ENCODE data around the gene PSEN1. TPM values are rescaled to one million over a fixed set of nuclear protein-coding genes. Genes with fewer than 3 reads are reported as not detected.

The PSEN1 gene
- total RNA-seq, 4 donors from 2014 or later, result 40.1 to 54.6 (median 45.9) TPM

GRCh38 chr14:73207615-73208014 is 71.3 kb downstream of the PSEN1 start:
- Histone ChIP-seq H3K4me1 (peaks cover 0 to 11% (median 0%) of the 10 kb centered on the region in 3 donors), H3K27ac (no peak overlapping the region), H3K27me3 (no peaks in the 10 kb centered on the region), H3K4me3 (no peak overlapping the region), H3K36me3 (peaks cover 0 to 98% of the 10 kb centered on the region in 2 donors), H3K9me3 (no peaks in the 10 kb centered on the region)
- whole genome bisulfite sequencing, 2 donors (ENCODE audit: low coverage in 1 of 2), result 43% methylated on average over 1 of the region's 2 CpGs; no CpG with 5 or more reads in 1 of the 2 donors
- TF ChIP-seq EP300 (IDR thresholded peaks at IDR 0.05) (no peak), POLR2A (IDR thresholded peaks at IDR 0.05) (no peak), POLR2AphosphoS5 (IDR thresholded peaks at IDR 0.05) (no peak)
- TF ChIP-seq, protein P1, sequence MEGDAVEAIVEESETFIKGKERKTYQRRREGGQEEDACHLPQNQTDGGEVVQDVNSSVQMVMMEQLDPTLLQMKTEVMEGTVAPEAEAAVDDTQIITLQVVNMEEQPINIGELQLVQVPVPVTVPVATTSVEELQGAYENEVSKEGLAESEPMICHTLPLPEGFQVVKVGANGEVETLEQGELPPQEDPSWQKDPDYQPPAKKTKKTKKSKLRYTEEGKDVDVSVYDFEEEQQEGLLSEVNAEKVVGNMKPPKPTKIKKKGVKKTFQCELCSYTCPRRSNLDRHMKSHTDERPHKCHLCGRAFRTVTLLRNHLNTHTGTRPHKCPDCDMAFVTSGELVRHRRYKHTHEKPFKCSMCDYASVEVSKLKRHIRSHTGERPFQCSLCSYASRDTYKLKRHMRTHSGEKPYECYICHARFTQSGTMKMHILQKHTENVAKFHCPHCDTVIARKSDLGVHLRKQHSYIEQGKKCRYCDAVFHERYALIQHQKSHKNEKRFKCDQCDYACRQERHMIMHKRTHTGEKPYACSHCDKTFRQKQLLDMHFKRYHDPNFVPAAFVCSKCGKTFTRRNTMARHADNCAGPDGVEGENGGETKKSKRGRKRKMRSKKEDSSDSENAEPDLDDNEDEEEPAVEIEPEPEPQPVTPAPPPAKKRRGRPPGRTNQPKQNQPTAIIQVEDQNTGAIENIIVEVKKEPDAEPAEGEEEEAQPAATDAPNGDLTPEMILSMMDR (IDR thresholded peaks at IDR 0.05), result no peak
- ATAC-seq, result no peak

DNA sequence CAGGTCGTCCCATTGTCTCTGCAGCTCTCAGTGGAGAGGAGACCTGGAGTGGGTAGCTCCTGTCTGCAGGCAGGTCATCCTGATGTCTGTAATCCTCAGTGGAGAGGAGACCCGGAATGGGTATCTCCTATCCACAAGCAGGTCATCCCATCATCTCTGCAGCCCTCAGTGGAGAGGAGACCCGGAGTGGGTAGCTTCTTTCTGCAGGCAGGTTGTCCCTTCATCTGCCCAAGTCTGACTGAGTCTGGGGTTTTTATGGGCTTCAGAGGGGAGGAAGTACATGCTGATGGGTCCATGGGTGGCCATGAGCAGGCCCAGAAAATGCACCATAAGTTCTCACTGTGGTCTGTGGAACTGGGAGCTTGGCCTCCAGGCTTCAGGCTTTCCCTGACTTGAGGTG is 72.1 kb downstream of the PSEN1 start:
- Histone ChIP-seq H3K9me3 (no peaks in the 10 kb centered on the region), H3K27me3 (no peaks in the 10 kb centered on the region), H3K27ac (no peak overlapping the region), H3K4me1 (peaks cover 0 to 11% (median 0%) of the 10 kb centered on the region in 3 donors), H3K4me3 (no peak overlapping the region), H3K36me3 (peaks cover 0 to 98% of the 10 kb centered on the region in 2 donors)
- ATAC-seq, result no peak
- TF ChIP-seq EP300 (IDR thresholded peaks at IDR 0.05), result no peak
- TF ChIP-seq, protein P1 (IDR thresholded peaks at IDR 0.05), result no peak
- 80 to 94% methylated on average over 1 to 2 of the region's 3 CpGs for WGBS, 2 donors (ENCODE audit: low coverage in 1 of 2)

GRCh38 chr14:73208846-73209245 is 72.5 kb downstream of the PSEN1 start:
- Histone ChIP-seq H3K9me3 (no peaks in the 10 kb centered on the region), H3K4me3 (no peak overlapping the region), H3K27ac (no peak overlapping the region), H3K27me3 (no peaks in the 10 kb centered on the region), H3K4me1 (peaks cover 0 to 11% (median 0%) of the 10 kb centered on the region in 3 donors), H3K36me3 (peaks cover 0 to 98% of the 10 kb centered on the region in 2 donors)
- WGBS, 2 donors (ENCODE audit: low coverage in 1 of 2), result 100% methylated on average over 1 of the region's 8 CpGs; no CpG with 5 or more reads in 1 of the 2 donors
- TF ChIP-seq POLR2A (IDR thresholded peaks at IDR 0.05), result no peak
- no peak for TF ChIP-seq POLR2AphosphoS5 (IDR thresholded peaks at IDR 0.05)
- TF ChIP-seq EP300 (IDR thresholded peaks at IDR 0.05), result no peak
- TF ChIP-seq, protein P1 (IDR thresholded peaks at IDR 0.05), result no peak
- ATAC-seq, result no peak

DNA sequence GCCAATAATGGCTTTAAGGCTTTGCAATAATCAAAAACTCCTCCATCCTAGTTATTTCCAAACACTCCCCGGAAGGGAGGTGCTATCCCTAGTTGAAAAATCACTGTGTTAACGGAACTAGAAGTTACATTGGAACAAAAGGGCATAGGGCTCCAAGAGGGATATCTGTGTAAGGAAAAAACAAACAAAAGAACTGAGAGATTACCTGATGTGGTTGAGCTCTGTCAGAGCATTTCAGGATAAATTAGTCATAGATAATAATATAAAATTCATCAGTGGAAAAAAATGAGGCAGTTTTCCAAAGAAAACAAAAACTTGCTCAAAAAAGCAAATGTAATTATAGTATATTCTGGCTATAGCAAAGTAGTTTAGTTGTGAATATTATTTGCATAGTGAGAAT is 73.6 kb downstream of the PSEN1 start:
- Histone ChIP-seq H3K27me3 (no peaks in the 10 kb centered on the region), H3K27ac (no peak overlapping the region), H3K36me3 (peaks cover 0 to 98% of the 10 kb centered on the region in 2 donors), H3K4me3 (no peak overlapping the region), H3K9me3 (no peaks in the 10 kb centered on the region), H3K4me1 (peaks cover 0 to 11% (median 0%) of the 10 kb centered on the region in 3 donors)
- no peak for ATAC-seq
- 28% methylated on average over 2 of the region's 2 CpGs; no CpG with 5 or more reads in 1 of the 2 donors for WGBS, 2 donors (ENCODE audit: low coverage in 1 of 2)
- TF ChIP-seq, protein P1 (IDR thresholded peaks at IDR 0.05), result no peak
- TF ChIP-seq POLR2AphosphoS5 (IDR thresholded peaks at IDR 0.05) (no peak), EP300 (IDR thresholded peaks at IDR 0.05) (no peak), POLR2A (IDR thresholded peaks at IDR 0.05) (no peak)

DNA sequence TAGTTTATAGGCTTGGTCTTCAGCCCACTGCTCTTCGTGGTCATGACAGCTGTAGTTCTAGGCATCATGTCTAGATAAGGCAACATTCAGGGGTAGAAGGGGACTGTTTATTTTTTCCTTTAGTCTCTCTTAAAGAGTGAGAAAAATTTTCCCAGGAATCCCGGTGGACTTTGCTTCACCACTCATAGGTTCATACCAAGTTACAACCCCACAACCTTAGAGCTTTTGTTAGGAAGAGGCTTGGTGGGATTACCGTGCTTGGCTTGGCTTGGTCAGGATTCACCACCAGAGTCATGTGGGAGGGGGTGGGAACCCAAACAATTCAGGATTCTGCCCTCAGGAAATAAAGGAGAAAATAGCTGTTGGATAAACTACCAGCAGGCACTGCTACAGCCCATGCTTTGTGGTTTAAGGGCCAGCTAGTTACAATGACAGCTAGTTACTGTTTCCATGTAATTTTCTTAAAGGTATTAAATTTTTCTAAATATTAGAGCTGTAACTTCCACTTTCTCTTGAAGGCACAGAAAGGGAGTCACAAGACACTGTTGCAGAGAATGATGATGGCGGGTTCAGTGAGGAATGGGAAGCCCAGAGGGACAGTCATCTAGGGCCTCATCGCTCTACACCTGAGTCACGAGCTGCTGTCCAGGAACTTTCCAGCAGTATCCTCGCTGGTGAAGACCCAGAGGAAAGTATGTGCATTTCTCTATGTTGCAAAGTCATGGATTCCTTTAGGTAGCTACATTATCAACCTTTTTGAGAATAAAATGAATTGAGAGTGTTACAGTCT is 75.1 kb downstream of the PSEN1 start:
- Histone ChIP-seq H3K27ac (no peak overlapping the region), H3K9me3 (no peaks in the 10 kb centered on the region), H3K4me1 (peaks cover 0 to 11% (median 0%) of the 10 kb centered on the region in 3 donors), H3K27me3 (no peaks in the 10 kb centered on the region), H3K36me3 (peaks cover 0 to 90% of the 10 kb centered on the region in 2 donors), H3K4me3 (no peak overlapping the region)
- 91 to 92% methylated on average over 4 to 7 of the region's 7 CpGs for WGBS, 2 donors (ENCODE audit: low coverage in 1 of 2)
- ATAC-seq, result no peak
- TF ChIP-seq, protein P1 (IDR thresholded peaks at IDR 0.05), result no peak
- TF ChIP-seq EP300 (IDR thresholded peaks at IDR 0.05) (no peak), POLR2A (IDR thresholded peaks at IDR 0.05) (no peak), POLR2AphosphoS5 (IDR thresholded peaks at IDR 0.05) (no peak)

Measured in gastroesophageal sphincter (tissue), 4 donors.